Activated CD4-positive, CD25-positive, alpha-beta regulatory T cell treated with anti-CD3 and anti-CD28 coated beads, Interleukin-2, amount 50 U/mL, for 24 hours (primary cell): ENCODE measurements around the gene SPNS3.

Experiments
- ATAC-seq, 2 donors: fragments of 150-1000 bp; cut with Tn5 transposase; one replicate each; pipeline ENCODE4 v1.10.0; 2021; ENCODE audit warnings: mild to moderate bottlenecking in 1 of 2, moderate library complexity in 1 of 2

The SPNS3 gene

GRCh38 chr17:4436381-4436780 lies 2.6 kb downstream of the SPNS3 start:
- no peak for ATAC-seq

- ATAC-seq: no peak
Observed at GRCh38 chr17:4436846-4437245, 3.1 kb downstream of the SPNS3 start.

DNA sequence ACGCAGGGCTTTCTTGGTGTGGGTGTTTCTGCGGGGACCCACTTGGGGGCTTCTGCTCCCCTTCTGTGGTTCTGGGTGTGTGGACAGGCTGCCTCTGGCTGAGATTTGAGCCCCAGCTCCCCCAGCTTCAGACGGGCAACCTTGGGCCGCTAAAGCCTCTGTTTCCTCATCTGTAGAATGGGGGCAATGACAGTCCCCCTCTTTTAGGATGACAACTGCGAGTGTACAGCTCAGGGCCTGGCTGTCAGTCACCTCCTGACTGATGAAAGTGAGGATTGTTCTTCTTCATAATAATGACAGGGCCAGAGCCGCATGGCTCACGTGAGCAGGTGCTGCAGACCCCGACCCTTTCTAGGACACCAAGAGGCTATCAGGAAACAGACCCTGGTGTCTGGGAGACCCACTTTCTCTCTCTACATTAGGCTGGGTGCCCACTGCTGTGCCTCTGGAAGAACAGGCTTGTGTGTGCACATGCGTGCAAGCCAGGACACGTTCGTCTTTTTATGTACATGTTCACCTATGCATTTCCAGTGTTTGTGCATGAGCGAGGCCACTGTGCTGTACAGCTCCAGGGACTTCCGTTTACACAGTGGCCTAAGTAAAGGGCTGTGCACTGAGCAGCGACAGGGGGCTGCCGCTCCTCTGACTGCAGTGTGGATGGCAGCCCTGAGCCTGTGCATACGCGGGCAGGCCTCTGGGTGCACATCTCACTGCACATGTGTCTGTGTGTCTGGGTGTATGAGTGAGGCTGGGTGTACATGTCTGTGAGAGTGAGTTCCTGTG lies 4.6 kb downstream of the SPNS3 start:
- no peak for ATAC-seq

DNA sequence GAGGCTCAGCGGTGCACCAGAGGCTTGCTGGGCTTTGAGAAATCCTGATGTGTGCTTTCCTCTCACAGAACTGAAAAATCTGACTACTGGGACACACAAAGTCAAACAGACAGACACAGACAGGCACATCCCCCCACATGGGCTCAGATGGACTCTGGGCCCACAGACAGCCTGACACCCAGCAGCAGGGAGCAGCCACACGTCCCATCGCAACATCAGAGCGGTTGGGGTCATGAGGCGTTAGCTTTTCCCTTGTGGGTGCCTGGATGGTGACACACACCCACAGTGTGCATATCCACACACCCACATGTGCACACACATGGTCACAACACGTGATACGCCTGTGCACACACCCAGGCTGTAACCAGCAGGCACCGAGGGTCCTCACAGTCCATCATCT lies 6.3 kb downstream of the SPNS3 start:
- ATAC-seq: no peak

DNA sequence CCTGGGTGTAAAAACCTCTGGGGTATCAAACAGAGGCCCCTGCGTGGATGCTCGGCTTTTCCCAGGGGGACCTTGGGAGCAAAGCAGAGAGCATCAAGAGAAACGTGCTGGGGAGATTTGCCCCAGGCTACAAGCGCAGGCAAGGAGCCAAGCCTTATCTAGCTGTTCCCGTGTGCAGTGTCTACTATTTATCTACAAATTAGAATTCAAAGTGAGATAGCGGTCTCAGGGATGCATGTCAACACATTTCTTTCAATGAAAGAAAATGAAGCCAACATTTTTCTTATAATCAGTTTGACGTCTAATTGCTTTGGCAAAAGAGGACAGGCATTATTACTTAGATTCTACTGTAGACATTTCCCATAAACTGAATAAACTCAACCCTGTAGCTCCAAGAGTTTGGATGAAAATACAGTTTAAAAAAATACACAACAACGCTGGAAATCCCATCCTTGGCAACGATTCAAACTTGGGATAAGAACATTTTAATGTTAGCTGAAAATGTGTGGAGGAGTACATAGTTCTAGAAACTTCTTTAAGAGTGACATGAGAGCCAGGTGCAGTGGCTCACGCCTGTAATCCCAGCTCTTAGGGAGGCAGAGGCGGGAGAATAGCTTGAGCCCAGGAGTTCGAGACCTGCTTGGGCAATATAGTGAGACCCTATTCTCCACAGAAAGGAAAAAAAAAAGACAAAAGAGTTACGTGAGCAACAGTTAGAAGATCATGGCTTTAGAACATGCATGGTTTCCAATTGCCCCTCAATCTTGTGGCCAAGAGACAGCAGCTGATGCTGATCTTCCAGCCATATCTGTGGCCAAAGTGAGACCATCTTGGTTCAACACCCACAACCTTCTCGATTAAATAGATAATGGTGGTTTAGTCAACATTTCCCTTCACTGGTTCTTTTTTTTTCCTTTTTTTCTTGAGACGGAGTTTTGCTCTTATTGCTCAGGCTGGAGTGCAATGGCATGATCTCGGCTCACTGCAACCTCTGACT lies 7.2 kb downstream of the SPNS3 start:
- ATAC-seq: no peak

- no peak for ATAC-seq
Observed at GRCh38 chr17:4442582-4442981, 8.8 kb downstream of the SPNS3 start.

GRCh38 chr17:4443476-4443875 lies 9.7 kb downstream of the SPNS3 start:
- ATAC-seq: no peak

DNA sequence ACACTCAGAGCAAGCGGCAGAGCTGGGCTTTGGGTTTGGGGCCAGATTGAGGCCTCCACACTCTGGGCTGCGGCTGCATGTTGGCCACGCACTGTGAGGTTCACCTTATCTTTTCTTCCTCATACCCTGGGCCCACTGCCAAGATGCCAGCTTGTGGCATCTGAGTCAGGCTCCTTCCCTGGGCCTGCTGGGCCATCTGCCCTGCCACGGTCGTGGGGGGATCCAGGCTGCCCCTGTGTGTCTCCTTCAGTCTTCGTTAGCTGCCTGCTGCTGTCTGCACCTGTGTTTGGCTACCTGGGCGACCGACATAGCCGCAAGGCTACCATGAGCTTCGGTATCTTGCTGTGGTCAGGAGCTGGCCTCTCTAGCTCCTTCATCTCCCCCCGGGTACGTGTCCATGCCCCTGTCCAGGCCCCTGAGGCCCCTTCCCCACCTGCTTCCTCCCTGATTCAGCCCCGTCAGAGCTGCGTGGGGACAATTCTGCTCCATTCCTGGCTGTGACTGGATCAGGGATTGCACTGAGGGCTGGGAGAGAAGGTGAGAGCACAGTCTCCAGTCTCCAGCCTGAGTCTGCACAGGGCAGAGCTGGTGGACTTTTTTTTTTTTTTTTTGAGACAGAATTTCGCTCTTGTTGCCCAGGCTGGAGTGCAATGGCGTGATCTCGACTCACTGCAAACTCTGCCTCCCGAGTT lies 11.2 kb downstream of the SPNS3 start:
- ATAC-seq: no peak

DNA sequence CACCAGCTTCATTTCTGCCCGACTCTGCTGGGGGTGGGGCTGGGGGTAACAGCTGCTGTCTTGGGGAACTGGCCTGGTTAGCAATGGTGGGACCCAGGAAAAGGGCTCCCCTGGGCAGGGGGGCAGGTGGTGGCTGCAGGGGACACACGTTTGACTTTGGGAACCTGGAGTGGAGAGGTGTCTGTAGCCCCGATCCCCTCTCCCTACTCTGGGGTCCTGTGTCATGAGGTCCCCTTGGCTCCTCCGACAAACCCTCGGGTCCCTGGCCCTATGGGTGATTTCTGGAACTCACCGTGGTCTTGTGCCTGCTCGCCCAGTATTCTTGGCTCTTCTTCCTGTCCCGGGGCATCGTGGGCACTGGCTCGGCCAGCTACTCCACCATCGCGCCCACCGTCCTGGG lies 12.0 kb downstream of the SPNS3 start:
- no peak for ATAC-seq

- no peak for ATAC-seq
Observed at GRCh38 chr17:4446326-4447071, 12.8 kb downstream of the SPNS3 start.

GRCh38 chr17:4448197-4448980 lies 14.6 kb downstream of the SPNS3 start:
- no peak for ATAC-seq

- ATAC-seq: no peak
Observed at GRCh38 chr17:4449736-4450135, 16.0 kb downstream of the SPNS3 start.

DNA sequence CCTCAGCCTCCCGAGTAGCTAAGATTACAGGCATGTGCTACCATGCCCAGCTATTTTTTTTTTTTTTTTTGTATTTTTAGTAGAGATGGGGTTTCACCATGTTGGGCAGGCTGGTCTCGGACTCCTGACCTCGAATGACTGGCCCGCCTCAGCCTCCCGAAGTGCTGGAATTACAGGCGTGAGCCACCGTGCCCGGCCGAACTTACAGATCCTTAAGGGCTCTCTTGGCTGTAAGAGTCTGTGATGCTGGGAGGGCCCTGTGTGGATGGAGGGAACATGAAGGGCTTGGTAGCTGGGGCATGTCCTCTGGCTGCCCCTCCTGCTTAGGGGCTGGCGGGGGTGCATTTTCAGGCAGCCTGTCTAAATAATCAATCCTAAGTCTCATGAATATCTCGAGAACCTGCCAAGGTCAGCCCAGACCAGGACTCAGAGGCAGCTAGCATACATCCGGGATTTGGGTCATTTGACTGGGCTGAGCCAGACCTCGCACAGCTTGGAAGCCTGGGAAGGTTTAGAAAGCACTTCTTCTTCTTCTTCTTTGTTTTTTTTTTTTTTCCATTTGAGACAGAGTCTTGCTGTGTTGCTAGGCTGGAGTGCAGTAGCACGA lies 17.1 kb downstream of the SPNS3 start:
- no peak for ATAC-seq

DNA sequence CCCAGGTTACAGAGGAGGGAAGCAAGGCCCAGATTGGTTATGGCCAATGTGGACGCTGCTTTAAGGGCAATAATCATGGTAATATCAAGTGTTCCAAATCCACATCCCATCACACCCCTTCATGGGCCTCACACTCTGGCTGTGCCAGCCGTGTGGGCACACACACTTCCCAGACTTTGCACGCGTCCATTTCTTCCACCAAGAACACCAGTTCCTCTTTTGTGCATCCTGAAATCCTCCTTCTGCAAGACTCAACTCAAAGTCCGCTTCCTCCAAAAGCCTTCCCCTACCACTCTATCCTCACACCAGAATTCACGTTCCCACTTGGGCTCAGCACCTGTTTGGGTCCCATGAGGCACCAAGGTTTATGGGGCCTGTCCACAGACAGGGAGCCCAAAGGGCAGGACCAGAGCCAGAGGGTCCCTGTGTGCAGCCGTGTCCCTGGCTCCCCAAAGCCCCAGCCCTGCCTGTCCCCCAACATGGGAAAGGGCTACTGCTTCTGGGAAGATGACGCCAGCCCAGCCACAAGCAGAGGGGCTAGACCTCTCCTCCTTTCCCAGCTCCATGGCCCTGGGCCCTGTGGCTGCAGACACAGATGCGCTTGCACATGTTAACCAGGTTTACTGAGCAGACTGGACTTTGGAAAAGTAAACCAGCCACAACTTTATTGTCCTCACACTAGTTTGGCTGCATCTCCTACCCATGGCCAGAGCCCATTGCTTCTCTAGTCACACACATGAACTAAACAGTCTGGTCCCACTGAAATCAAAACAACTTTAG lies 20.3 kb downstream of the SPNS3 start:
- ATAC-seq: no peak

DNA sequence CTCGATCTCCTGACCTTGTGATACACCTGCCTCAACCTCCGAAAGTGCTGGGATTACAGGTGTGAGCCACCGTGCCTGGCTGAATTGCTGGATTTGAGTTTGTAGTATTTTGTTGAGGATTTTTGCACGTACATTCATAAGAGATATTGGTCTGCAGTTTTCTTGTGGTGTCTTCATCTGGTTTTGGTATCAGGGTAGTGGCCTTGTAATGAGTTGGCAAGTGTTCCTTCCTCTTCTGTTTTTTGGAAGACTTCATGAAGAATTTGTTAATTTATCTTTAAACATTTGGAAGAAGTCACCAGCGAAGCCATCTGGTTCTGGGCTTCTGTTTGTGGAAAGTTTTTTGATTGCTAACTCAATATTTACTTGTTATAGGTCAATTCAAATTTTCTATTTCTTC lies 26.9 kb downstream of the SPNS3 start:
- no peak for ATAC-seq

GRCh38 chr17:4463818-4464476 lies 30.2 kb downstream of the SPNS3 start:
- no peak for ATAC-seq

GRCh38 chr17:4465786-4466185 lies 32.0 kb downstream of the SPNS3 start:
- ATAC-seq: no peak

DNA sequence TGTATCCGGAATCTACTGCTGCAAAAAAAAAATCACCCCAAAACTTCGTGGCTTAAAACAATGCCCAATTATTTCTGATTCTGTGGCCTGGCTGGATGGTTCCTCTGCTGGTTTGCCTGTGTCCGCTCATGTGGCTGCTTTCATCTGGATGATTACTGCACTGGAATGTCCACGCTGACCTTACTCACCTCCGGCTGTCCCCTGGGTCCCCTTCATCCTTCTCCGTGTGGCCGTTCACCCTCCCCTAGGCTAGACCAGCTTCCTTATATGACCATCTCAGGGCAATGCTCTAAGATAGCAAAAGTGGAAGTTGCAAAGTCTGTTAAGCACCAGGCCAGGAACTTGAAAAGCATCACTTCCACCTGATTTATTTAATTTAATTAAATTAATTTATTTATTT lies 33.5 kb downstream of the SPNS3 start:
- ATAC-seq: no peak

- no peak for ATAC-seq
Observed at GRCh38 chr17:4469552-4469951, 35.8 kb downstream of the SPNS3 start.

DNA sequence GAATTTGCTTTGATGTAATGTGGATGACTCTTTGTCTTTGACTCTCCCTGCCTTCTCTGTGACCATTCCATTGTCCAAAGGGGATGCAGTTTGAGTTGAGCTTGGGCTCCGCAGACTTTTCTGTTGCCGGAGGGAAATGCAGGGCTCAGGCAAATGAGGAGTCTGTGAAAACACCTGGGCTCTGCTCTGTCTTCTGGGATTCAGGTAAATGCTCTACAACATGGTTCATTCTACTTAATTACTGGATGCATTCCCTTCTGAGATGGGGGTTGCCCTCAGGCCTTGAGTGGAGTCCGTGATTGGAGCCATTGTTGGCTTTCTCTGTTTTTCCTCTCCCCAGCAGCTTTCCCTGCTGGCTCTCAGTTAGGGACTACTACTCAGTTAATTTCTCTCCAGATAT lies 38.5 kb downstream of the SPNS3 start:
- ATAC-seq: no peak
